ENCODE results near the gene OTP. TPM values are rescaled to one million over a fixed set of nuclear protein-coding genes. Genes with fewer than 3 reads are reported as not detected.

OTP gene
- total and polyA plus RNA-seq, 7 donors = 0.01 TPM; not detected in 6

GRCh38 chr5:77627869-77628674 lies 10.4 kb downstream of the OTP start:
- WGBS, 3 donors = 12 to 13% (median 13%) methylated on average over 66 to 69 of the region's 69 CpGs
- no peak for TF ChIP-seq CTCF (IDR thresholded peaks at IDR 0.05)
- intact Hi-C loops (cut with DNase I) = no loop called here
- Histone ChIP-seq H3K4me1 (peaks cover 10% of the 10 kb centered on the region), H3K4me3 (no peak overlapping the region), H3K27me3 (ENCODE audit: insufficient read depth in 3 of 3, low read length in 2 of 3) (peaks cover 2 to 95% (median 37%) of the 10 kb centered on the region in 3 donors), H3K27ac (no peak overlapping the region), H3K9me3 (no peaks in the 10 kb centered on the region), H3K36me3 (ENCODE audit: insufficient read depth in 1 of 2, low read depth in 1 of 2) (no peaks in the 10 kb centered on the region)
- DNase-seq (no peak), ATAC-seq (no peak)

- intact Hi-C loops (cut with DNase I) = no loop called here
- Histone ChIP-seq H3K36me3 (ENCODE audit: insufficient read depth in 1 of 2, low read depth in 1 of 2) (no peaks in the 10 kb centered on the region), H3K27me3 (ENCODE audit: insufficient read depth in 3 of 3, low read length in 2 of 3) (peaks cover 4 to 76% (median 8%) of the 10 kb centered on the region in 3 donors), H3K9me3 (no peaks in the 10 kb centered on the region), H3K27ac (no peak overlapping the region), H3K4me1 (no peaks in the 10 kb centered on the region), H3K4me3 (no peak overlapping the region)
- 50 to 65% (median 61%) methylated on average over 2 of the region's 2 CpGs for WGBS, 3 donors
- TF ChIP-seq CTCF (IDR thresholded peaks at IDR 0.05) = no peak
- DNase-seq (no peak), ATAC-seq (no peak)
Measured at GRCh38 chr5:77623203-77623740, 15.2 kb downstream of the OTP start.

GRCh38 chr5:77621440-77621839 lies 17.1 kb downstream of the OTP start:
- DNase-seq = no peak
- no peak overlapping the region for H3K27ac ChIP-seq
- no peaks in the 10 kb centered on the region for H3K4me1 ChIP-seq
- no peak overlapping the region for H3K4me3 ChIP-seq
- no peaks in the 10 kb centered on the region for H3K9me3 ChIP-seq
- WGBS, 3 donors = 94 to 100% (median 98%) methylated on average over 5 of the region's 5 CpGs
- H3K27me3 ChIP-seq (ENCODE audit: insufficient read depth in 3 of 3, low read length in 2 of 3) = peaks cover 0 to 62% (median 4%) of the 10 kb centered on the region in 3 donors
- ATAC-seq = no peak
- H3K36me3 ChIP-seq (ENCODE audit: insufficient read depth in 1 of 2, low read depth in 1 of 2) = no peaks in the 10 kb centered on the region
- intact Hi-C loops (cut with DNase I) = no loop called here
- TF ChIP-seq CTCF (IDR thresholded peaks at IDR 0.05) = no peak

- Histone ChIP-seq H3K27me3 (ENCODE audit: insufficient read depth in 3 of 3, low read length in 2 of 3) (peaks cover 0 to 54% (median 4%) of the 10 kb centered on the region in 3 donors), H3K4me1 (no peaks in the 10 kb centered on the region), H3K36me3 (ENCODE audit: insufficient read depth in 1 of 2, low read depth in 1 of 2) (no peaks in the 10 kb centered on the region), H3K9me3 (no peaks in the 10 kb centered on the region), H3K4me3 (no peak overlapping the region), H3K27ac (no peak overlapping the region)
- no peak for ATAC-seq
- no peak for TF ChIP-seq CTCF (IDR thresholded peaks at IDR 0.05)
- 27 to 32% (median 30%) methylated on average over 4 of the region's 4 CpGs for WGBS, 3 donors
- intact Hi-C loops (cut with DNase I) = no loop called here
- no peak for DNase-seq
Measured at GRCh38 chr5:77620405-77620804, 18.1 kb downstream of the OTP start.

All from psoas muscle (tissue), 8 donors.